K562 (cell line): ENCODE measurements around the gene E2F3. TPM values are rescaled to one million over a fixed set of nuclear protein-coding genes. Genes with fewer than 3 reads are reported as not detected.

Experiments
- CCAR2 ChIP-seq: fragments of 200-400 bp; formaldehyde crosslinking; IDR thresholded peaks from 2 replicates; pipeline ENCODE4 v1.6.1; 2017; ENCODE audit warnings: mild to moderate bottlenecking, low read depth, low read length
- CHAMP1 ChIP-seq: fragments of 450-650 bp; IDR thresholded peaks from 2 replicates; pipeline ENCODE4 v1.6.1; 2016; ENCODE audit warnings: mild to moderate bottlenecking
- CREB5 ChIP-seq: fragments of 250-450 bp; sonication (Bioruptor Pico); IDR thresholded peaks from 2 replicates; pipeline ENCODE4 v1.5.0; 2020; ENCODE audit warnings: mild to moderate bottlenecking
- E2F5 ChIP-seq: sonication (generic); formaldehyde crosslinking; IDR thresholded peaks from 2 replicates; pipeline ENCODE4 v1.8.0; 2022; ENCODE audit warnings: mild to moderate bottlenecking, missing genetic modification reagents
- ESRRB ChIP-seq: fragments of 250-450 bp; sonication (Bioruptor Pico); IDR thresholded peaks from 2 replicates; pipeline ENCODE4 v1.5.0; 2020; ENCODE audit warnings: mild to moderate bottlenecking, moderate library complexity, borderline replicate concordance
- FOXO4 ChIP-seq: fragments of 450-650 bp; formaldehyde crosslinking; IDR thresholded peaks from 2 replicates; pipeline ENCODE4 v1.4.0; 2020; ENCODE audit warnings: mild to moderate bottlenecking, moderate library complexity
- HINFP ChIP-seq: fragments of 450-650 bp; conservative IDR thresholded peaks from 2 replicates; pipeline ENCODE4 v1.6.1; 2016; ENCODE audit warnings: missing genetic modification characterization, low read depth, mild to moderate bottlenecking, control low read depth, missing compliant biosample characterization
- HNRNPLL ChIP-seq: fragments of 200-400 bp; formaldehyde crosslinking; IDR thresholded peaks from 2 replicates; pipeline ENCODE4 v1.6.1; 2017; ENCODE audit warnings: low read length, low read depth, mild to moderate bottlenecking; ENCODE audit not compliant: poor library complexity, severe bottlenecking
- KDM1A ChIP-seq, 2 experiments: fragments of 450-650 bp; IDR thresholded peaks; 2 replicates each; pipeline ENCODE4 v1.6.1; 2016; ENCODE audit warnings: mild to moderate bottlenecking in 2 of 2
- RBM25 ChIP-seq: fragments of 200-400 bp; formaldehyde crosslinking; IDR thresholded peaks from 2 replicates; pipeline ENCODE4 v1.6.1; 2018; ENCODE audit warnings: low read length, low read depth, moderate library complexity; ENCODE audit not compliant: severe bottlenecking
- SFPQ ChIP-seq: fragments of 200-400 bp; formaldehyde crosslinking; IDR thresholded peaks from 2 replicates; pipeline ENCODE4 v1.6.1; 2017; ENCODE audit warnings: mild to moderate bottlenecking, low read depth, low read length, moderate library complexity
- TAF1 ChIP-seq: IDR thresholded peaks from 2 replicates; pipeline ENCODE4 v1.6.1; 2011; ENCODE audit warnings: mild to moderate bottlenecking, low read length, moderate library complexity; ENCODE audit not compliant: insufficient read depth, control insufficient read depth, severe bottlenecking; ENCODE audit errors: extremely low read depth
- YBX1 ChIP-seq: fragments of 450-650 bp; IDR thresholded peaks from 2 replicates; pipeline ENCODE4 v1.7.1; 2016; ENCODE audit warnings: mild to moderate bottlenecking
- ZBED1 ChIP-seq: IDR thresholded peaks from 2 replicates; pipeline ENCODE4 v1.6.1; 2014
- ZC3H8 ChIP-seq: fragments of 450-650 bp; IDR thresholded peaks from 2 replicates; pipeline ENCODE4 v1.6.1; 2017
- ZNF121 ChIP-seq: sonication (generic); formaldehyde crosslinking; conservative IDR thresholded peaks from 2 replicates; pipeline ENCODE4 v1.8.0; 2022; ENCODE audit warnings: missing genetic modification reagents
- polyA plus RNA-seq, 8 experiments: library from polyadenylated mRNA; depleted of rRNA in 4 of 8; stranded (reverse) in 5 of 8; unstranded in 3 of 8; fragments of >200 nt; fragmentation: Nextera tagmentation in 2 of 8; fragmentation: Illumina TruSeq in 1 of 8; extraction: Ambion mirVana in 2 of 8; extraction: Trizol in 1 of 8; gene quantifications; 2 replicates each; pipeline versions ENCODE4 v1.2.1 to v1.2.3, GENCODE V29; 2011 to 2014; ENCODE audit warnings: inconsistent platforms in 1 of 8, missing spikeins in 1 of 8
- total RNA-seq, 7 experiments: library from RNA; depleted of rRNA in 6 of 7; stranded (reverse); fragments of >200 nt in 6 of 7; fragmentation: Illumina TruSeq in 2 of 7; extraction: Trizol in 2 of 7; gene quantifications; 2 replicates each; pipeline versions ENCODE4 v1.2.1 to v1.2.3, GENCODE V29; 2011 to 2021; ENCODE audit warnings: low replicate concordance in 1 of 7

E2F3 gene
- total and polyA plus RNA-seq, 9 of the 15 experiments (the other 6 are each of a cell fraction or from before 2014, with no cell fraction given): 11.1 to 44.7 (median 27.2) TPM

- TF ChIP-seq CREB5 (CRISPR knock-in tag) (no peak), FOXO4 (CRISPR knock-in tag) (no peak), SFPQ (no peak), ZC3H8 (no peak), YBX1 (no peak), ZBED1 (no peak), RBM25 (peak; percentile 27), CCAR2 (no peak), HNRNPLL (no peak), HINFP (tag) (no peak), E2F5 (CRISPR knock-in tag) (no peak), CHAMP1 (no peak), TAF1 (no peak), KDM1A (IDR thresholded peaks at IDR 0.05) (0 out of 4 replicates have a peak, but pooled peaks of 1 of the 2 experiments have one; percentile 7), ESRRB (CRISPR knock-in tag) (no peak), ZNF121 (CRISPR knock-in tag) (peak; percentile 87)
Observed at GRCh38 chr6:20459682-20460081, 58.0 kb downstream of the E2F3 start (continued).
